ENCODE data around the gene TMEM143. TPM values are rescaled to one million over a fixed set of nuclear protein-coding genes. Genes with fewer than 3 reads are reported as not detected.

TMEM143 gene
- total RNA-seq, 1 donor from 2014 or later, result 105 TPM

Other genes starting within 250 kb of the TMEM143 start
- 2.4 TPM for gene LIG1, start 193.6 kb downstream of the TMEM143 start, total RNA-seq
- gene ZSWIM9, start 193.3 kb downstream of the TMEM143 start, total RNA-seq, result 6.9 TPM
- gene CARD8, start 108.0 kb downstream of the TMEM143 start, total RNA-seq, result 27.1 TPM
- gene ZNF114, start 93.9 kb downstream of the TMEM143 start, total RNA-seq, result 0.51 TPM
- gene EMP3, start 38.4 kb downstream of the TMEM143 start, total RNA-seq, result 41.8 TPM
- gene SYNGR4, start 427 bp upstream of the TMEM143 start, total RNA-seq, result not detected
- 69.5 TPM for gene KDELR1, start 27.6 kb upstream of the TMEM143 start, total RNA-seq
- 0.54 TPM for gene GRIN2D, start 29.7 kb upstream of the TMEM143 start, total RNA-seq
- 16.9 TPM for gene GRWD1, start 82.0 kb upstream of the TMEM143 start, total RNA-seq
- gene KCNJ14, start 91.6 kb upstream of the TMEM143 start, total RNA-seq, result 0.24 TPM
- gene CYTH2, start 105.4 kb upstream of the TMEM143 start, total RNA-seq, result 29.8 TPM
- gene LMTK3, start 147.9 kb upstream of the TMEM143 start, total RNA-seq, result 0.70 TPM
- 0.22 TPM for gene SULT2B1, start 188.2 kb upstream of the TMEM143 start, total RNA-seq
- gene SPACA4, start 242.8 kb upstream of the TMEM143 start, total RNA-seq, result not detected

Data from Right ventricle myocardium superior (tissue), 1 donor.